Measurements from ENCODE around the gene PTGFRN.

Gene PTGFRN

DNA sequence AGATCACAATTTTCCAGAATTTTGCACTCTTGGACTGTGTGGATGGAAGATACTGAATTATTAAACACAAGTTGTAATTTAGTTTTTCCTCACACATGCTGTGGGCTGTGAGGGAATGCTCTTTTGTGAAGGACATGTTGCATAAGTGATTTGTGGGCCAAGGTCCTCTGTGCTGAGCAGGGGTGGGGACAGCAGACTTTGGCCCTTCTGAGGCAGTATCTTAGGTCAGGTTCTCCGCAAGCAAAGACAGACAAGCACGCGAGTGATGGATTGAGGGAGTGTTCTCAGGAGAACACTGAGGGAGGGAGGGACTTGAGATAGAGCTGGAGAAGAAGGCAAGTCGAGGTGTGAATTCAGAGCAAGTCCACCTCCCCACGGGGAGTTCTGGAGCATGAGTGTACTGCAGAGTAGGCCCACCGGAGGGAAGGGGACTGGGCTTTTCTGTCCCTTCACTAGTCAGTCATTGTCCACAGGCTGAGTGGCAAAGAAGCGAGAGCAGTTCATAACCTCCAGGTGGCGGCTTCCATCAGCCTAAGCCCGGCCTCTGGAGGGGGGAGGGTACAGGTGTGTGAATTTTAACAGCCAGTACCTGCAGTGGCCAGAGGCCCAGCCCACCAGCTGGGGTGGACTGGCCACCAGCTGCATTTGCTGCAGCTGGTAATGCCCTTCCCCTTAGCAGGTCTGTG is 72.7 kb downstream of the PTGFRN start:
- DNase-seq, result no peak

GRCh38 chr1:116983112-116983511 is 73.4 kb downstream of the PTGFRN start:
- DNase-seq, result no peak

DNA sequence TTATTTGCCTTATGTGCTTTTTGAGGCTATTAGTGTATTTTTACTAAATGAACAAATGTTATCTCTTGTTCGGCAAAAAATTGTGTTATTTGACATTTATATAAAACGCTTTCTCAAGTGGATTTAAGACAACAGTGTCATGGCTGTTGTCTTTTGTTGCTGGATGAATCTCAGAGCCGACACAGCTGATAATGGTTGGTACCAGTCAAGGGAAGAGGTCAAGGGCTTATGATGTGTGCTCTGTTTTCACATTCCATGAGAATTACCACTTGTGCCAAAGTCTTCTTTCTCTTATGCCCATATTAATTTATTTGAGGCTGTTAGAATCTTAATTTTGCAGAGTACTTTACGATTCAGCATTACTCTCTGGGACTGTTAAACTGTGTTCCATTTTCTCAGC is 74.0 kb downstream of the PTGFRN start:
- DNase-seq, result no peak

DNA sequence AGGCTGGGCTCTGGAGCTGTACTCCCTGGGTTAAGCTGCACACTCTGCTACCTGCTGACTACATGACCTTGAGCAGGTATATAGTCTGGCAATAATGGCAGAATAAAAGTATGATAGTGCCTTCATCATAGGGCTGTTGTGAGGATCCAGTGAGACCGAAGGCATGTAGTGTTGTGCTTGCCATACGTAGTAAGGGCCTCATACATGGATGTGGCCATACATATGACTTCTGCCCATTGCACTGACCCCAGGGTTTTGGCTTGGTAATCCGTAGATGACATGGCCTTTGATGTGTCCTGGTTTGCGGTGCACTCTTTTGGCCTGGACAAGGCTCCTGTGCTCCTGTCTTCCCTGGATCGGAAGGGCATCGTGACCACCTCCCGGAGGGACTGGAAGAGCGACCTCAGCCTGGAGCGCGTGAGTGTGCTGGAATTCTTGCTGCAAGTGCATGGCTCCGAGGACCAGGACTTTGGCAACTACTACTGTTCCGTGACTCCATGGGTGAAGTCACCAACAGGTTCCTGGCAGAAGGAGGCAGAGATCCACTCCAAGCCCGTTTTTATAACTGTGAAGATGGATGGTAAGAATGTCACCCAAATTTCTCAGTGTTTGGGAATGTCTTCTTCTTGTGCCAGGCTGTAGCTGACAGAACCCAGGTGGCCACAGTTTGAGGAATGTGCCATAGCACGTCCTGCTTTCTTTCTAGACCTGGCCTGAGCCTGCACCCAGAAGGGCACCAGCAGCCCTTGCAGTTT is 74.9 kb downstream of the PTGFRN start:
- DNase-seq, result no peak

- no peak for DNase-seq
Measured at GRCh38 chr1:116986421-116987255, 76.9 kb downstream of the PTGFRN start.

DNA sequence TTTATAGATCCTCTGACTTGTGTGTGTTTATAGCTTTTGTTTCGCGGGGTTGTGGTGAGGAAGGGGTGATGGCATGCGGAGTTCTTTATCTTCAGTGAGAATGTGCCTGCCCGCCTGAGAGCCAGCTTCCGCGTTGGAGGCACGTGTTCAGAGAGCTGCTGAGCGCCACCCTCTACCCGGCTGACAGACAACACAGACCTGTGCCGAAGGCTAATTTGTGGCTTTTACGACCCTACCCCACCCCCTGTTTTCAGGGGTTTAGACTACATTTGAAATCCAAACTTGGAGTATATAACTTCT is 77.5 kb downstream of the PTGFRN start:
- DNase-seq, result no peak

DNA sequence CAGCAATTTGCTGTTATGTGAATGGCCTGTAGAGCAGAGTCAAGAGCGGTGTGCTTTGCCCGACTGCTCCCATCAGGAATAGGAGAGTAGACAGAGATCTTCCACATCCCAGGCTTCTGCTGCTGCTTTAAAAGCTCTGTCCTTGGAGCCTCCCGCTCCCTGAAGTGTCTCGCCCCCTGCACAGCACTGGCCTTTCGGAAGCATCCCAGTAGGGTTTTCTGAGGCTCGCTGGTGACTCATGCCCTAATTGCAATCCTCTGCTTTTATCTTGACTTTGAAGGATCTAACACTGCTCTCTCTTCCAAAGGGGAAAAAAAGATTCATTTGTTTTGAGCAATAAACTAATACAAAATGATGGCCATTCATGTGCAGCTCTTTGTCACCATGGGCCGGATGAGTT is 78.5 kb downstream of the PTGFRN start:
- no peak for DNase-seq

DNA sequence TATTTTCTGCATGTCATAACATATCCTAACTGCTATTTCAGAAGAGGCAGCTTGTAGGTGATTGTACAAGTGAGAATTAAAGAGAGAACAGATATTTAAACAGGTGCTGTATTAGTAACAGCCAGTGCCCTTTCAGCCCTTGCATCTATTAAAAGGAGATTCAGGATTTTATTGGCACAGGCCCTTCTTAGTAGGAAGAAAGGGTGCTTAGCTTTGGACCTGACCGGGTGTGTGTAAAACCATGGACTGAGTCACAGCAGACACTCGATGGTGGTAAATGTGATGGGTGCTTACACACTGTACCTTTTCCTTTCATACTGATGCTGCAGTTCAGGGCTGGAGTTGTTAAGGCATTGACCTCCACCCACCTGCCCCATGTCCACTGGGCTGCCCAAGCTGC is 79.2 kb downstream of the PTGFRN start:
- no peak for DNase-seq

DNA sequence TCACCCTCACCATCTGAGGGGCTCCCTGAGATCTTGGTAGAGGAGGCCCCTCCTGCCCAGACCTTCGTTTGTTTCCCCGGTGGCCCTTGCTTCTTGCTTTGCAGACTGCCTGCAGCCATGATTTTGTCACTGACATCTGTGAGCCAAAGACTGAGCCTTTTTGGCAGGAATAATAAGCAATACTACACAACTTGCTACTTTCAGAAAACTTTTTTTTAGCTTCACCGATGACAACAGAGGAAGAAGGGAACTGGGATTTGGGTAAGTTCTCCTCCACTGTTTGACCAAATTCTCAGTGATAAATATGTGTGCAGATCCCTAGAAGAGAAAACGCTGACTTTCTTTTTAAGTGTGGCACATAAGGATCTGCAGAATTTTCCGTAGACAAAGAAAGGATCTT is 80.1 kb downstream of the PTGFRN start:
- DNase-seq, result no peak

- no peak for DNase-seq
Measured at GRCh38 chr1:116990612-116991151, 81.0 kb downstream of the PTGFRN start.

- DNase-seq, result no peak
Measured at GRCh38 chr1:116991171-116991845, 81.6 kb downstream of the PTGFRN start.

- no peak for DNase-seq
Measured at GRCh38 chr1:116991918-116992317, 82.2 kb downstream of the PTGFRN start.

DNA sequence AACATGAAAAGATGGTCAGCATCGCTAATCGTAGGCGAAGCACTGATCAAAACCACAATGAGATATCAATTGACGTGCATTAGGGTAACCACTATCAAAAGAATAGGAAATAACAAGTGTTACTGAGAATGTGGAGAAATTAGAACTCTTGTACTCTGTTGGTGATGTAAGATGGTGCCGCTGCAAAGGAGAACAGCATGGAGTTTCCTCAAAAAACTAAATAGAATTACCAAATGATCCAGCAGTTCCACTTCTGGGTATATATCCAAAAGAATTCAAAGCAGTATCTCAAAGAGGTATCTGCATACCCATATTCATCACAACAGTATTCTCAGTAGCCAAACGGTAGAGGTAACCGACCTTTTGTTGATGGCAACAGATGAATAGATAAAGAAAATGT is 83.6 kb downstream of the PTGFRN start:
- DNase-seq, result no peak

GRCh38 chr1:116994411-116994810 is 84.7 kb downstream of the PTGFRN start:
- DNase-seq, result no peak

DNA sequence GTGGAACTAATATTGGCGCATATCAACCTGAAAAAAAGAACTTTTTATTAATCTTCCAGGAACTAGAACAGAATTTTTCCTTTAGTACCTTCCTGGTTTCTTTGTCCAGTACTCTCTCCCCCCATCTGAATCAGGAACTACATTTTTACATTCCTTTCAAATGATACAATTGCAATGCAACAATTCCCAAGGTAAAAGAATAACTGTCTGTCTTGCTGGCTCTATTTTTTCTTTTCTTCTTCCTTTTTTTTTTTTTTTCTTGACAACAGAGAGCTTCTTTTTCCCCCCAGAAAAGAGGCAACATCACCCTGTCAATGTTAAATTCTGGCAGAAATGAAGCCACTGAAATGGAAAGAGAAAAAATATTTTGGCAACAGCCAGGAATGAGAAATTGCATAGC is 87.3 kb downstream of the PTGFRN start:
- DNase-seq, result no peak

GRCh38 chr1:116997636-116998035 is 87.9 kb downstream of the PTGFRN start:
- DNase-seq, result no peak

DNA sequence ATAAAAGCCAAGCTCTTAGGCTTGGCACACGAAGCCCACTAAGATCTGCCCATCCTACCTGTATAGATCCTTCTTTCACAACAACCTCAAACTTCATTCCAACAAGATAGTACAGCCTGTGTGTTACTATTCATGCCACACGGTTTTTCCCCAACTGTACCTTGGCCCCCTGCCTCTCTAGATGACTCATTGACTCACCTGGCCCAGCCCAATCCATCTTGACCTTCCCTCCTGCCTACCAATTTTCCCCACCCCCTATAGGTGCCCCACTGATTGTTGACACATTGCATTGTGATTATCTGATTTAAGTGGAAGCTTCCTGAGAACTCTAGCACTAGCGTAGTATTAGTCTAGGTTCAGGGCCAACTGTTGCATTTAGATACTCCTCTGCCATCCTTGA is 89.9 kb downstream of the PTGFRN start:
- DNase-seq, result no peak

DNA sequence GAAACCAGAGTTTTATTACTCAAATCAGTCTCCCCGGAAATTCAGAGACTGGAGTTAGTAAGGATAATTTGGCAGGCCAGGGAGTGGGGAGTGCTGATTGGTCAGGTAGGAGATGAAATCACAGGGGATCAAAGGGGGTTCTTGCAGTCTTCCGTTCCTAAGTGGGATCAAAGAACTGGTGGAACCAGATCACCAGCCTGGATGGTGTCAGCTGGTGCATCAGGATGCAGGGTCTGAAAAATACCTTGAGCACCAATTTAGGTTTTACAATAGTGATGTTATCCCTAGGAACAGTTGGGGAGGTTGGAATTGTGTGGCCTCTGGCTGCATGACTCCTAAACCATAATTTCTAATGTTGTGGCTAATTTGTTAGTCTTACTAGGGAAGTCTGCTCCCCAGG is 90.4 kb downstream of the PTGFRN start:
- no peak for DNase-seq

- DNase-seq, result no peak
Measured at GRCh38 chr1:117001254-117001927, 91.7 kb downstream of the PTGFRN start, which contains the start of gene CD101. CD101 (plus strand) TSS chr1:117001760; CDS start chr1:117001818, 58 bp downstream.

DNA sequence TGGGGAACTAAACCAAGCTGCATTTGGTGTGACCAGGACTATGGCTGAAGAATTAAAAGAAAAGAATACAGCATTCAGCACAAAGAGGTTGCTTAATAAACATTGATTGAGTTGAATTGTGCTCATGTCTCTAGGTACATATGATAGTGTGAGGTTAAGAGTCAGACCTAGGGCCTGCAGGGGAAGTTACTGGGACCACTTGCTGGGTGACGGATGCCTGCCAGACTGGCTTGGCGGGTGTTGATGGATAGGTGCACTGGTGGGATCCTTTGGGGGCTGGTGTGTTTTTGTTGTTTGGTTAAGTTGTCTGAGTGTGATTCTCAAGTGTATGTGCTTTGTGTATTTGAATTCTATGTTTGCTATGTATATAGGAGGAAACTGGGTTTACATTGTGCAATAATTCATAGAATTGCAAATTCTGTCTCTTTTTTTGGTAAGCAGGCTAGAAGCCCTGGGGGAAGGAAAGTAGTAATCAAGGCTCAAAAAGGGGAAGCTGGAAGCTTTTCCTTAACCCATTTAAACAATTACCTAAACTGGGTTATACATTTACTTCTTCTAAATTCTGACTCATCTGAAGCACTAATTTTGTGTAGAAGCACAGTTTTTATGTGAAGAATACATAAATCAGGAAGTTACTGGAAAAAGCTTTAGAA is 93.6 kb downstream of the PTGFRN start:
- DNase-seq, result no peak

GRCh38 chr1:117007719-117008013 is 98.0 kb downstream of the PTGFRN start:
- no peak for DNase-seq

- no peak for DNase-seq
Measured at GRCh38 chr1:117008656-117009055, 98.9 kb downstream of the PTGFRN start.
